AG04450 (cell line): Measurements from ENCODE around the gene METRNL. TPM values are rescaled to one million over a fixed set of nuclear protein-coding genes. Genes with fewer than 3 reads are reported as not detected.

ENCODE experiments used
- CTCF ChIA-PET: fragments of 300-600, 350-600 bp; formaldehyde crosslinking; extraction: SDS; loops from one replicate; lab custom pipeline; 2022; ENCODE audit warnings: antibody characterized with exemption, inconsistent platforms; lab: Charles Lee
- POLR2A ChIA-PET: fragments of 350-600 bp; formaldehyde crosslinking; extraction: SDS; loops from one replicate; lab custom pipeline; 2021; ENCODE audit warnings: antibody characterized with exemption, inconsistent platforms; lab: Yijun Ruan, JAX
- DNase-seq: peaks from one replicate; pipeline ENCODE4 v3.0.0-alpha.2; 2011; ENCODE audit warnings: low read depth, low spot score
- H3K27ac ChIP-seq: one replicate; pipeline ENCODE4 v1.5.1; 2012; ENCODE audit warnings: low read depth, low read length, control low read depth
- H3K27me3 ChIP-seq: one replicate; pipeline ENCODE4 v1.6.0; 2012; ENCODE audit warnings: low read length; ENCODE audit not compliant: control insufficient read depth, insufficient read depth
- H3K4me3 ChIP-seq: 2 replicates; pipeline ENCODE4 v1.5.1; 2011; ENCODE audit warnings: mild to moderate bottlenecking, low read depth, low read length, control low read depth
- H3K9me3 ChIP-seq: 2 replicates; pipeline ENCODE4 v1.5.1; 2012; ENCODE audit warnings: low read length; ENCODE audit not compliant: control insufficient read depth, insufficient read depth
- CTCF ChIP-seq: IDR thresholded peaks from 2 replicates; pipeline ENCODE4 v1.5.1; 2011; ENCODE audit warnings: low read depth, low read length, control low read depth, inconsistent platforms
- polyA plus RNA-seq: library from polyadenylated mRNA; depleted of rRNA; stranded (reverse); fragments of >200 nt; gene quantifications from 2 replicates; pipeline ENCODE4 v1.2.3, GENCODE V29; 2011

The METRNL gene
- polyA plus RNA-seq, 1 experiment: 10.9 TPM

- H3K4me3 ChIP-seq: peak overlapping the region; percentile 47
- ChIA-PET CTCF (no interaction called here), POLR2A (interaction anchor here (2.1 kb wide), 1 partner anchor 105 kb away, joined by 8 read pairs; no protein-coding TSS in a partner anchor)
- no peaks in the 10 kb centered on the region; the same call in 1 of the 2 replicates for H3K9me3 ChIP-seq
- no peak for TF ChIP-seq CTCF
- DNase-seq: no peak
- no peaks in the 10 kb centered on the region for H3K27me3 ChIP-seq
- peak overlapping the region; percentile 98 for H3K27ac ChIP-seq
These were observed 5.2 kb downstream of the METRNL start for GRCh38 chr17:83084621-83085056.

GRCh38 chr17:83085103-83085502, 5.7 kb downstream of the METRNL start:
- H3K27ac ChIP-seq: peak overlapping the region; percentile 98
- no peaks in the 10 kb centered on the region for H3K27me3 ChIP-seq
- H3K4me3 ChIP-seq: no peak overlapping the region
- ChIA-PET CTCF (no interaction called here), POLR2A (no interaction called here)
- no peak for DNase-seq
- TF ChIP-seq CTCF: no peak
- no peaks in the 10 kb centered on the region; the same call in 1 of the 2 replicates for H3K9me3 ChIP-seq

- Histone ChIP-seq H3K27ac (peak overlapping the region; percentile 98), H3K27me3 (no peaks in the 10 kb centered on the region), H3K9me3 (no peaks in the 10 kb centered on the region; the same call in 1 of the 2 replicates), H3K4me3 (no peak overlapping the region)
- no peak for TF ChIP-seq CTCF
- ChIA-PET POLR2A (no interaction called here), CTCF (no interaction called here)
- no peak for DNase-seq
These were observed 6.3 kb downstream of the METRNL start for GRCh38 chr17:83085526-83086198.

- Histone ChIP-seq H3K4me3 (no peak overlapping the region), H3K27ac (peak overlapping the region; percentile 2), H3K27me3 (no peaks in the 10 kb centered on the region), H3K9me3 (no peaks in the 10 kb centered on the region; the same call in 1 of the 2 replicates)
- no peak for TF ChIP-seq CTCF
- ChIA-PET CTCF (no interaction called here), POLR2A (no interaction called here)
- DNase-seq: no peak
These were observed 6.9 kb downstream of the METRNL start for GRCh38 chr17:83086199-83086880.
